Mononuclear cell (primary cell): Measurements from ENCODE around the gene MAJIN. TPM values are rescaled to one million over a fixed set of nuclear protein-coding genes. Genes with fewer than 3 reads are reported as not detected.
"Not testable (repeated sequence)": the region's sequence is repeated elsewhere in the genome, so short reads cannot be mapped to it uniquely, and the experiment has no call there.

ENCODE experiments used
- H3K27me3 ChIP-seq: 2 replicates; pipeline ENCODE4 v1.6.0; 2011; ENCODE audit warnings: low read length, control low read depth; ENCODE audit not compliant: insufficient read depth
- H3K4me1 ChIP-seq: 2 replicates; pipeline ENCODE4 v1.5.1; 2011; ENCODE audit warnings: mild to moderate bottlenecking, low read length, control low read depth; ENCODE audit not compliant: insufficient read depth
- H3K4me3 ChIP-seq: 2 replicates; pipeline ENCODE4 v1.5.1; 2011; ENCODE audit warnings: mild to moderate bottlenecking, low read length, moderate library complexity
- H3K9me3 ChIP-seq: 2 replicates; pipeline ENCODE4 v1.5.1; 2011; ENCODE audit warnings: low read depth, mild to moderate bottlenecking, control low read depth, low read length
- total RNA-seq: library from RNA; depleted of rRNA; stranded (reverse); fragments of >200 nt; gene quantifications from one replicate; pipeline ENCODE4 v1.2.3, GENCODE V29; 2012

Gene MAJIN
- total RNA-seq, 1 donor = not detected

DNA sequence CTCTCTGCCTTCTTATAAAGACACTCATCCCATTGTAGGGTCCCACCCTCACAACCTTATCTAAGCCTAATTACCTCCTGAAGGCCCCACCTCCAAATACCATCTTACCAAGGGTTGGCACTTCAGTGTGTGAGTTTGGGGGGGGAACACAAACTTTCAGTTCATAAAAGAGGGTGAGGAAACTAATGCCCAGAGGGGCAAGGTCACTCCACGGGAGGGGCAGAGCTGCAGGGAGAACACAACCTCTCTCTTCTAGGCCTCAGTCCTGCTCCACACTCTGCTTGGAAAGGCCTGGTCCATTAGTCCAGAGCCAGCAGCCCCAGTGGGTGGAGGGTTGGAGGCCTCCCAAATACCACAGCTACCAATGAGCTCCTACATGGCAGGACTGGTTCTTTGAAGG, 27.6 kb upstream of the MAJIN start:
- no peaks in the 10 kb centered on the region for H3K9me3 ChIP-seq
- no peaks in the 10 kb centered on the region for H3K27me3 ChIP-seq
- H3K4me3 ChIP-seq = no peak overlapping the region
- peaks cover 16% of the 10 kb centered on the region for H3K4me1 ChIP-seq

DNA sequence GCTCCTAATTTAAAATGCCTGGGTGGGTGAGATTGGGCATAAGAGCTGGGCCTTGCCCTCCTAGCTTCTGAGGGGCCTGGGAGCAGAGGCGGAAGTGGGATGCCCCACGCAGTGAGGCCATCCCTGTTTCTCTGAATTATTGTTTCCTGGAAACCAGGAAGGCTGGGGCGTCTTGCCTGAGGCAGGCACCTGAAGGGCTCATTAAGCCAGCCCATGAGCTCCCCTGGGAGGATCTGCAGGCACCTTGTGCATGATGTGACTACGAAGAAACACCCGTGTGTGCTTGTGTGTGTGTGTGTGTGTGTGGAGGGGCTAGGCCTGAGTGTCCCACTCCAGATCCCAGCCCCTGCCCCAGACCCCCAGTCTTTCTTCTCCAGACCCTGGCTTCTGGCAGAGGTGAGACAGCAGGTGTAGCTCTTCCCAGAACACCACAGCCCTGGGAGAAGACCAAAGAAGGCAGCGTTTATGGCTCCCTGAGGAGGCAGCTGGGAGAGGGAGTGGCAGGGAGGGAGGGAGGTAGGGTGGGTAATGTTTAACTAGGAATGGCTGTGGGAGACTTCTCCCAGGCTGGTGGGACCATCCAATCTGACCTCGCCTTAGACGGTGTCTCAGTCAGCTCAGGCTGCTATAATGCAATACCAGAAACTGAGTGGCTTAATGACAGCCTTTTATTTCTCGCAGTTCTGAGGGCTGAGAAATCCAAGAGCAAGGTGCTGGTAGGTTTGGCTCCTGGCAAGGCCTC, 27.0 kb upstream of the MAJIN start:
- peaks cover 16% of the 10 kb centered on the region for H3K4me1 ChIP-seq
- no peaks in the 10 kb centered on the region for H3K9me3 ChIP-seq
- H3K27me3 ChIP-seq = no peaks in the 10 kb centered on the region
- H3K4me3 ChIP-seq = no peak overlapping the region

DNA sequence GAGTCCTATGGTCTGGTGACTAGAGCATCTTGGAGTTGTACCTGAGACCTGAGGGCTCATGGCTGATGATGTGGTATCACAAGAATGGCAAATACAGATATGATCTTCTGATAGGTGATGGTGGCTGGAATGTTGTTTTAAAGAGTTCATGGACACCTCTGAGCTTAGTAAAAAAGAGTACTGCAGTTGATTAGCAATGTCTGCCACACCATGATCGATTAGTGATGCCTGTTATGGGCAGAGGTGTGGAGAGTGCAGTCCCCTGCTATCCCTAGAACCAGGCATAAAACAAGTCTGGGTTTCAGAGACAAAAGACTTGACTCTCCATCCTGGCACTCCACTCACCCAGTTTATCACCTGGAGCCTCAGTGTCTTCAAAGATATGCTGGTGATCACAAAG, 26.2 kb upstream of the MAJIN start:
- H3K4me3 ChIP-seq = no peak overlapping the region
- no peaks in the 10 kb centered on the region for H3K9me3 ChIP-seq
- H3K4me1 ChIP-seq = peaks cover 16% of the 10 kb centered on the region
- H3K27me3 ChIP-seq = no peaks in the 10 kb centered on the region

DNA sequence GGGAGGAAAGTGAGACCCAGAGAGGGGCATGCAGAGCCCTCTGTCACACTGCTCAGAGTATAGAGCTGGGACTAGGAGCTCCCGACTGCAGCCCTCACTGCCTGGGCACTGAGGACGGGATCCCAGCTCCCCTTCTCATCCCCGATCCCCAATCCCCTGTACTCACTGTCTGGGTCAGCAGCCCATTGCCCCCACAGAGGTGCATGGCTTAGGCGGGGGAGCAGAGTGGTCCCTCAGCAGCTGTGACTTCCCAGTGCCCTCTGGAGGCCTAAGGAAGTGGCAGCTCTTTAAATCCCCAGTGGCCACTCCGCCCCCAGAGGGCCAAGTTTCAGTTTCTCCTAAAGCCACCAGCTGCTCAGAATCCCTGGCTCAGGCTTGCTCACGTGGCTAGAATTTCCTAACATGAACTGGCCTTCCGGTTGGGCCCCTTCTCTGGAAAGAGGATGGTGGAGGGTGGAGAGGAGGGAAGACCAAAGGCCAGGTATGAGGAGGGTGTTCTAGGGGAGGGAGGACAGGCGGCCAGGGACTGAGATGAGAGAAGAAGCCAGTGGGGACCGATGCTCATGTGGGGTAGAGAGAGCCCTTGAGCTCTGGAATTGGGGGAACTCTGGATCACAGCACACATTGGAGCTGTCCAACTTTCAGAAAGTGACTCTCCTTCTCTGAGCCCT, 24.9 kb upstream of the MAJIN start, which contains the start of gene BATF2:
TSS of gene BATF2 (minus strand) at position 262 of the 671 bp plus-strand sequence. CDS start at position 205, 57 bp downstream.
- peaks cover 17% of the 10 kb centered on the region for H3K4me1 ChIP-seq

DNA sequence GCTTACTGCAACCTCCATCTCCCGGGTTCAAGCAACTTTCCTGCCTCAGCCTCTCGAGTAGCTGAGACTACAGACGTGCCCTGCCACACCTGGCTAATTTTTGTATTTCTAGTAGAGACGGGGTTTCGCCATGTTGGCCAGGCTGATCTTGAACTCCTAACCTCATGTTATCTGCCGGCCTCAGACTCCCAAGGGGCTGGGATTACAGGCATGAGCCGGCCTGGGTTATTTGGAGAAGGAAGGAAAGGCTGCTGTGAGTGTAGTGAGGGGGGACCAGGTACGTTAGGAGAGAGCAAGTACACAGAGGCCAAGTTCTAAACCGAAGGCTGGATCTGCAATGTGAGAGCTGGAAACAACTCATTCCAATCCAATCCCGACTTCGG, 24.4 kb upstream of the MAJIN start:
- Histone ChIP-seq H3K4me1 (peaks cover 21% of the 10 kb centered on the region), H3K27me3 (no peaks in the 10 kb centered on the region), H3K4me3 (peak overlapping the region; percentile 43), H3K9me3 (no peaks in the 10 kb centered on the region)

More for the DNA sequence above, 24.9 kb upstream of the MAJIN start, which contains the start of gene BATF2:
- no peaks in the 10 kb centered on the region for H3K9me3 ChIP-seq
- no peaks in the 10 kb centered on the region for H3K27me3 ChIP-seq
- H3K4me3 ChIP-seq = peak within 1 kb of the TSS; percentile 43

DNA sequence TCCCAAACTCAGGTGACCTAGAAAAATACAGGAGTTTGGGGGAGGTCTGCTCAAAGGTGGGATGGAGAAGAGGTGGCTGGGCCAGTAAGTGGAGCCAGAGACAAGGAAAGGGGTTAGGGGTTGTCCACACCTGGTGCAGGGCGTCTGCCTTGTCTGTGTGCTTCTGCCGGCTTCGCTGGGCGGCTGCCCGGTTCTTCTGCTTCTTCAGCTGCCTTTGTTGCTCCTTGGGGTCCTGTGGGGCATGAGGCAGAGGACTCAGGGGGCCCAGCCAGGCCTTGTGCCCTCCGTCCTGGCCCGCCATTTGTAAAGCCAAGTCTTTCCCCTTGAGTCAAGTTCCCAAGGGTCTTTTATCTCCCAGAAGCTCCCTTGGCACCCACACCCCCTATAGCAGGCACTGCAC, 22.4 kb upstream of the MAJIN start:
- Histone ChIP-seq H3K27me3 (no peaks in the 10 kb centered on the region), H3K9me3 (no peaks in the 10 kb centered on the region), H3K4me3 (no peak overlapping the region), H3K4me1 (peaks cover 41% of the 10 kb centered on the region)

DNA sequence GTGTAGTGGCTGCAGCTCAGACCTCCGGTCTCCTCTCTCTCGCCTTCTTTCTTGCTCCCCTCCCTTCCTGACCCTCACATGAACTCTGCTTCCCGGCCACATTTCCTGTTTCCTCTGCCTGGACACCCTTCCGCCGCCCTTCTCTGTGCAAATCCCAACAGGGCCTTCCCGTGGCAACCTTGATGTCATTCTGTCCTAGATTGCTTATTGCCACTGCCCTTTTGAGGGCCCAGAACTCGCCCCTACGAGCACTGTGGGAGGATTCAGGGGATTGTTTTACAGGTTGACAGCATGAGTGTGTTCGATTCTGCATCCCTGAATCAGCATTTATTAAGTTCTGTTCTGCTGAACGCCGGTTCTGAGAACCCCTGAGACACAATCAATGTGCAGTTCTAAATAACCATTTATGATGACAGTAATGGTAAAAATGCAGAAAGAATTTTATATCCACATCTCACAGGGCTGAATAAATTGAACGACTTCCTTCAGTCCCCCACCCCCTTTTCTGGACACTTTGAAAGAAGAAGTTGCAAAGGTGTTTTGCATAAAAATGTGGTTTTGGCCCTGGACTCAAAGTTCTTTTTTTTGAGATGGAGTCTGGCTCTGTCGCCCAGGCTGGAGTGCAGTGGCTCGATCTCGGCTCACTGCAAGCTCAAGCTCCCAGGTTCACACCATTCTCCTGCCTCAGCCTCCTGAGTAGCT, 18.5 kb upstream of the MAJIN start:
- Histone ChIP-seq H3K9me3 (no peaks in the 10 kb centered on the region), H3K4me1 (peaks cover 44% of the 10 kb centered on the region), H3K27me3 (no peaks in the 10 kb centered on the region), H3K4me3 (no peak overlapping the region)

DNA sequence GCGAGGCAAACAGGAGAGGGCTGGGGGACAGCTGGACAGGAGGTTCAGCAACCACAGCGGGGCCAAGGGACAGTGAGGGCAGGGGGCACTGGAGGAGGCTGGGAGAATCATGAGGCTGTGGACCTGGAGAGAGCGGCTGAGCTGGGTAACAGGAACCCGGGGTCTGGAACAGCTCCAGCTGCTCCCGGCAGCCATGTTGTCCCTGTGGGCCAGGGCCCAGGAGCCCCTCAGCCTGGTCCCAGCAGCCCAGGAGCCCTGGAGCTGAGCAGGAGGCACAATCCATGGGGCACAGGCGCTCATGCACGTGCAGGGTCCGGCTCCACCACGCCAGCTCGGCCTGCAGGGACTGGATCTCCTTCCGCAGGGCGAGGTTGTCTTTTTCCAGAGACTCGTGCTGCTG, 17.5 kb upstream of the MAJIN start:
- no peaks in the 10 kb centered on the region for H3K9me3 ChIP-seq
- H3K27me3 ChIP-seq = no peaks in the 10 kb centered on the region
- H3K4me1 ChIP-seq = peaks cover 48% of the 10 kb centered on the region
- no peak overlapping the region for H3K4me3 ChIP-seq

DNA sequence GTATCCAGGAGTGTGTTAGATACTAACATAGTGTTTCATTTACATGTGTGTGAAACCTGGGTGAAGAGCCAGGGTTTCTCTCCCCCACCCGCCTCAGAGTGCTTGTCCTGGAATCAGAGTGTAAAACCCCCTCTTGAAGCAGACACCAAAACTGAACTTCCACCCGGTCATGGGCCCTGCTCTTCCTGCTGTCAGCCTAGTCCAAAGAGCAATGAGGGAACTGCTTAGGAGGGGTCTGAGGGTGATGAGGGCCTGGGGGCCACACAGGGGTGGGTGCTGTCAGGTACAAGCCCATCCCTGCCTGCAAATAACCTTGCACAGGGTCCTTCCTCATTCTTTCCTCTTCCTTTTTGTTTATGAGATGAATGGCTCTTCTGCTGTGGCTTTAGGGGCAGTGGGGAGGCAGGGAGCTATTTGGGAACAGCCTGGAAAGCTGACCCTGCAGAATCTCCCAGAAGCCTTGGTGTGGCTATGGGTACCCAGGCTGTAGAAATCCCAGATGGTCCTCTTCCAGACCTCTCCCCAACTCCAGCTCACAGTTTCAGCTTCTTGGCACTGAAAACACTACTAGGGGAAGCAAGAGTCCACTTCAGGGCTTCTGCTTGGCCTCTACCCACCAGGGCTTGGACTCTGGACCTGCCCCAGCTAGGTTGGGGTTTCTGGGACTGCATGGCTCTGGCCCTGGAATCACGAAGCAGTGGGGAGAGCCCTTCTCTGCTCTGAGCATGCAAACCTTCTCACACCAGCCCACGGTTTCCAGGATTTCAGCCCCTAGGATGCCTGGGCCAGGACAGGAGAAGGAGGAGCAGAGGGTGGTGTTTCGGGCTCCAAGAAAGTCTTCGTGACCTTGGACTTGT, 16.3 kb upstream of the MAJIN start:
- peaks cover 52% of the 10 kb centered on the region for H3K4me1 ChIP-seq
- no peak overlapping the region for H3K4me3 ChIP-seq
- no peaks in the 10 kb centered on the region for H3K27me3 ChIP-seq
- no peaks in the 10 kb centered on the region for H3K9me3 ChIP-seq

DNA sequence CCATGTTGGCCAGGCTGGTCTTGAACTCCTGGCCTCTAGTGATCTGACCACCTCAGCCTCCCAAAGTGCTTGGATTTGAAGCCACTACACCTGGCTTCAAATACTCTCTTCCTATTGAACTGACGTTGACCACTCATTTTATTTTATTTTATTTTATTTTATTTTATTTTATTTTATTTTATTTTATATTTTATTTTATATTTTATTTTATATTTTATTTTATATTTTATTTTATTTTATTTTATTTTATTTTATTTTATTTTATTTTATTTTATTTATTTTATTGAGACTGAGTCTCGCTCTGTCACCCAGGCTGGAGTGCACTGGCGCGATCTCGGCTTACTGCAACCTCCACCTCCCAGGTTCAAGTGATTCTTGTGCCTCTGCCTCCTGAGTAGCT, 11.4 kb upstream of the MAJIN start:
- not testable (repeated sequence) for H3K9me3 ChIP-seq, H3K27me3 ChIP-seq, H3K4me3 ChIP-seq
- H3K4me1 ChIP-seq = peaks cover 17% of the 10 kb centered on the region

DNA sequence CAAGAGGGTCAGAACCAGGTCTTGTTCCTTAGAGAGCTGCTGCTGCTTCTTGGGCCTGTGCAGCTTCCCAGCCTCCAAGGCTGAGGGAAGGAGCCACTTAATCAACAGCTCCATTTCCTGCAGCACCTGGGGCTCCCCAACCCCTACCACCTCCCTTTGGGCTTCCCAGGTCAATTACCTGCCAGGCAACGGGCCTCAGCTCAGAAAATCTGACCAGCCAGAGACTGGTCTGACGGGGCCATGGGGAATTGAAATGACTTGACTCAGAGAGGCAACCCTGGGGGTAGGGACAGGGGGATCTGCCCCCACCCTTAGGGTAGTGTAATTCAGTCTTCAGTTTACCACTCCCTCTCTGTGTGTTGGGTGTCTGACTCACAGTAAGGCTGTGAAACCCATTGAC, 4.7 kb upstream of the MAJIN start:
- H3K4me1 ChIP-seq = peaks cover 7% of the 10 kb centered on the region
- H3K27me3 ChIP-seq = peaks cover 4% of the 10 kb centered on the region
- no peak overlapping the region for H3K4me3 ChIP-seq
- no peaks in the 10 kb centered on the region for H3K9me3 ChIP-seq

DNA sequence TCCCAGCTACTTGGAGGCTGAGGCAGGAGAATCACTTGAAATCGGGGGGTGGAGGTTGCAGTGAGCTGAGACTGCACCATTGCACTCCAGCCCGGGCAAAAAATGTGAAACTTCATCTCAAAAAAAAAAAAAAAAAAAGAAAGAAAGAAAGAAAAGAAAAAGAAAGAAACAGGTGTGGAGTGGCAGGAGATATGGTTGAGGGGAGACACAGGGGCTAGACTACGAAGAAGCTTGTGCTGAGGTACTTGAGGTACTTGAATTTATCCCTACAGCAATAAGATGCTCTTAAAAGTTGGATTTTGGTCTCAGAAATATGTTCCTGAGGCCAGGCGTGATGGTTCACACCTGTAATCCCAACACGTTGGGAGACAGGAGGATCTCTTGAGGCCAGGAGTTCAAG, 2.2 kb upstream of the MAJIN start:
- peaks cover 4% of the 10 kb centered on the region for H3K27me3 ChIP-seq
- peaks cover 10% of the 10 kb centered on the region for H3K4me1 ChIP-seq
- H3K4me3 ChIP-seq = no peak overlapping the region
- H3K9me3 ChIP-seq = no peaks in the 10 kb centered on the region

DNA sequence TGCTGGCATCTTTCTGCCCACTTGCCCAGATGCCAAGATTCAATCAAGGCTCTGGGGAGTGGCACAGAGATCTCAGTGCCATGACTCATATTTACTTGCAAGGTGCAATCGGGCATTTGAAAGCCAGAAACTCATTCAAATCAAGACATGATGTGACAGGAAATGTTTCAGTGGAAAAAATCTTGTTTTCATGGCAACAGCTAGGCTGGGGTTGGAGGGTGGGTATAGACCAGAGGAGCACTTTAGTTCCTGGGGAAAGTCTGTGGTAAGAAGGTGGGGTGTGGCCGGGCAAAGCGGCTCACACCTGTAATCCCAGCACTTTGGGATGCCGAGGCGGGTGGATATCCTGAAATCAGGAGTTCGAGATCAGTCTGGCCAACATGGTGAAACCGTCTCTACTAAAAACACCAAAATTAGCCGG, 1.2 kb downstream of the MAJIN start:
- Histone ChIP-seq H3K4me1 (peaks cover 10% of the 10 kb centered on the region), H3K9me3 (no peaks in the 10 kb centered on the region), H3K27me3 (peaks cover 4% of the 10 kb centered on the region), H3K4me3 (no peak overlapping the region)

DNA sequence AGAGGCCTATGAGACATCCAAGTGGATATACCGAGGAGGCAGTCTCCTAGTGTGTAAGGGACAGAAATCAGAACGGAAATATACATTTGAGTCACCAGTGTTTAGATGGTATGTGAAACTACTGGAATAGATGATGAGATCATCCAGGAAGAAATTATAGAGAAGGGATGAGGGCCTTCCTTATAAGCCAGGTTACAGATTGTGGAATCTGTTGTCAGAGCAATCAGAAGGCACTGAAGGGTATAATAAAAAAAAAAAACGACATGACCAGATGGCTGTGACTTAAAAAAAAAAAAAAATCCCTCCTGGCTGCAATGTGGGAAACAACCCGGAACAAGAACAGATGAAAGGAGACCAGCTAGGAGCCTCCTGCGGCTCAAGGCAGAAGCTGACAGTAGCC, 2.7 kb downstream of the MAJIN start:
- Histone ChIP-seq H3K27me3 (peaks cover 4% of the 10 kb centered on the region), H3K4me3 (no peak overlapping the region), H3K4me1 (peaks cover 16% of the 10 kb centered on the region)

DNA sequence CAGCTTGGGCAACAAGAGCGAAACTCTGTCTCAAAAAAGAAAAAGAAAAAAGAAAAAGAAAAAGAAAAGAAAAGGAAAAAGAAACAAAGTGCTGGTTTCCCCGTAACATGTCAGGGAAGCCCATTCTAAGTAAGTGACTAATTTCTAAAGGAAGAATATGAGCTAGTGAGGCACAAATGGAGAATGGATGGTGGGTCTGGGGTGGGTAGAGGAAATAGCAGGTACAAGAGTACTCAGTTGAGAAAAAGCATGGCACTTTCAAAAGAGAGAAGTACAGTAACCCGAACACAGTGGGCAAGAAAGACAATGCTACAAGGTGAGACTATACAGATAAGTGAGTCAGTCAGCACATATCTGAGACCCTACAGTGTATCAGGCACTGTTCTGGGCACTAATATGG, 4.5 kb downstream of the MAJIN start:
- peaks cover 18% of the 10 kb centered on the region for H3K4me1 ChIP-seq
- no peak overlapping the region for H3K4me3 ChIP-seq
- H3K27me3 ChIP-seq = peaks cover 4% of the 10 kb centered on the region
- no peaks in the 10 kb centered on the region for H3K9me3 ChIP-seq

More for the DNA sequence above, 2.7 kb downstream of the MAJIN start:
- H3K9me3 ChIP-seq = no peaks in the 10 kb centered on the region
